GM12892 (cell line): ENCODE results near the gene ATG101.

Experiments used
- DNase-seq: peaks from one replicate; pipeline ENCODE4 v3.0.0; 2011; ENCODE audit not compliant: insufficient read length
- FAIRE-seq: peaks from 2 replicates; lab custom pipeline; 2011; peaks lifted over from hg19 to GRCh38; lab: Jason Lieb, UNC
- POLR2A ChIP-seq: IDR thresholded peaks from 2 replicates; pipeline ENCODE4 v1.6.1; 2011; ENCODE audit warnings: low read depth, low read length, control low read depth
- POLR2AphosphoS5 ChIP-seq: IDR thresholded peaks from 2 replicates; pipeline ENCODE4 v1.6.1; 2011; ENCODE audit warnings: low read depth, low read length, control low read depth
- TAF1 ChIP-seq: IDR thresholded peaks from 2 replicates; pipeline ENCODE4 v1.6.1; 2011; ENCODE audit warnings: low read depth, mild to moderate bottlenecking, control low read depth, low read length, borderline replicate concordance

ATG101 gene

DNA sequence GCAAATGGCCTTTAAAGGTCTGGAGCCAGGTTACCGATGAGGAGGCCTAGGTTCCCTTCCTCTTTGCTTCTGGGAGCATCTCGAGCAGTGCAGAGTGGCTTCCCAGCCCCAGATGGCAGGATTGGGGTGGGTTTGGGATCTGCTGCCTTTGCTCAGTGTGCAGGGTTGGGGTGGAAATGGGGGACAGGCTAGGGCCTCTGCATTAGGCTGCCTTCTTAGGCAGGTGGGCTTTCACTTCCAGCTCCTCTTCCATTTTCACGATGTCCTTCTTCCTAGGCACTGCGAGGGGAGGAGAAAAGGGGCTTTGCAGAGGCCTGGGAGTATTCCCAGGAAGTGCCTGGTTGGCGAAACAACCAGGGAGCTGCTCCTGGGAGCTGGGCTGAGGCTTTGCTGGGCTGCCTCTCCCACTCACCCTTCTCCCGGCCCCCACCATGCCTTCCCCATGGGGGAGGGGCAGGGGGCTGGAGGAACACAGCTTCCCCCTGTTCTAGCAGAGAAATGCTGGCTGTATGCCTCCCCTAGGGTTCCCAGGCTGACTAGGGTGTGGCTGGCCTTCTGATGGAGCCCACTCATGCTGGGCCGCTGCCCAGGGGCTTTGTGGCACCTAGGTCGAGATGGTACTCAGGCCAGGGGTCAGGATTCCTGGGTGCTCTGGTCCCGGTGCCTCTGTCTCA is 16.1 kb upstream of the ATG101 start:
- FAIRE-seq (no peak), DNase-seq (no peak)
- TF ChIP-seq TAF1 (no peak), POLR2A (no peak), POLR2AphosphoS5 (no peak)

DNA sequence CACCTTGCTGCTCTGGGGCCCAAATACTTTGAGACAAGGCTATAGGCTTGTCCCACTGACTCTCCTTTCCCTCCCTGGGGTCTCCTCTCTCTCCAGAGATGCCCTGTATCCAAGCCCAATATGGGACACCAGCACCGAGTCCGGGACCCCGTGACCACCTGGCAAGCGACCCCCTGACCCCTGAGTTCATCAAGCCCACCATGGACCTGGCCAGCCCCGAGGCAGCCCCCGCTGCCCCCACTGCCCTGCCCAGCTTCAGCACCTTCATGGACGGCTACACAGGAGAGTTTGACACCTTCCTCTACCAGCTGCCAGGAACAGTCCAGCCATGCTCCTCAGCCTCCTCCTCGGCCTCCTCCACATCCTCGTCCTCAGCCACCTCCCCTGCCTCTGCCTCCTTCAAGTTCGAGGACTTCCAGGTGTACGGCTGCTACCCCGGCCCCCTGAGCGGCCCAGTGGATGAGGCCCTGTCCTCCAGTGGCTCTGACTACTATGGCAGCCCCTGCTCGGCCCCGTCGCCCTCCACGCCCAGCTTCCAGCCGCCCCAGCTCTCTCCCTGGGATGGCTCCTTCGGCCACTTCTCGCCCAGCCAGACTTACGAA is 15.4 kb upstream of the ATG101 start:
- FAIRE-seq, result no peak
- TF ChIP-seq POLR2A, result no peak
- no peak for TF ChIP-seq TAF1
- TF ChIP-seq POLR2AphosphoS5, result no peak
- no peak for DNase-seq

DNA sequence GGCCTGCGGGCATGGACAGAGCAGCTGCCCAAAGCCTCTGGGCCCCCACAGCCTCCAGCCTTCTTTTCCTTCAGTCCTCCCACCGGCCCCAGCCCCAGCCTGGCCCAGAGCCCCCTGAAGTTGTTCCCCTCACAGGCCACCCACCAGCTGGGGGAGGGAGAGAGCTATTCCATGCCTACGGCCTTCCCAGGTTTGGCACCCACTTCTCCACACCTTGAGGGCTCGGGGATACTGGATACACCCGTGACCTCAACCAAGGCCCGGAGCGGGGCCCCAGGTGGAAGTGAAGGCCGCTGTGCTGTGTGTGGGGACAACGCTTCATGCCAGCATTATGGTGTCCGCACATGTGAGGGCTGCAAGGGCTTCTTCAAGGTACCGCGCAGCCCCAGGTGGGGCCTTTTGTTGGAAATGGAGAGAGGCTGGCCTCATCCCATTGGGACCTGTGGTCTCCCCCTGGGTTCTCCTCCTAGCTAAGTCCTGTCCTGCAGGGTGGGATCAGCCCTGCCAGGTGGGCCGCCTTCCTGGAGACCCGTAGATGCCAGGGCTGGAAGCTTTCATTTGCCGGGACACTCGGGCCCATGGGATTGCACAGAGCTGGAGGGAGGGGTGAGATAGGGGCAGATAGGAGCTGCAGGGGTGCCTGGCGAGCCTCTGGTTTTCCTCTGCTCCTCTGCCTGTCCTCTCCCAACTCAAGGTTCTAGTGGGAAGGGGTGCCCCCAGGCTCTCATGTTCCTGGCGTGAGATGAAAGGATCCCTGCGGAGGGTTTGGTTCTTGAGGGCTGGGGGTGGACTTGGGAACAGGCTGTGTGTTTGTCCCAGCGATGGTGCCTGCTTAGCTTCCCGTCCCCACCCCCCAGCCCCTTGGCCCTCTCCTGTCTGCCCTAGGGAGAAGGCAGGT is 14.7 kb upstream of the ATG101 start:
- no peak for FAIRE-seq
- no peak for DNase-seq
- TF ChIP-seq POLR2A (no peak), POLR2AphosphoS5 (no peak), TAF1 (no peak)

DNA sequence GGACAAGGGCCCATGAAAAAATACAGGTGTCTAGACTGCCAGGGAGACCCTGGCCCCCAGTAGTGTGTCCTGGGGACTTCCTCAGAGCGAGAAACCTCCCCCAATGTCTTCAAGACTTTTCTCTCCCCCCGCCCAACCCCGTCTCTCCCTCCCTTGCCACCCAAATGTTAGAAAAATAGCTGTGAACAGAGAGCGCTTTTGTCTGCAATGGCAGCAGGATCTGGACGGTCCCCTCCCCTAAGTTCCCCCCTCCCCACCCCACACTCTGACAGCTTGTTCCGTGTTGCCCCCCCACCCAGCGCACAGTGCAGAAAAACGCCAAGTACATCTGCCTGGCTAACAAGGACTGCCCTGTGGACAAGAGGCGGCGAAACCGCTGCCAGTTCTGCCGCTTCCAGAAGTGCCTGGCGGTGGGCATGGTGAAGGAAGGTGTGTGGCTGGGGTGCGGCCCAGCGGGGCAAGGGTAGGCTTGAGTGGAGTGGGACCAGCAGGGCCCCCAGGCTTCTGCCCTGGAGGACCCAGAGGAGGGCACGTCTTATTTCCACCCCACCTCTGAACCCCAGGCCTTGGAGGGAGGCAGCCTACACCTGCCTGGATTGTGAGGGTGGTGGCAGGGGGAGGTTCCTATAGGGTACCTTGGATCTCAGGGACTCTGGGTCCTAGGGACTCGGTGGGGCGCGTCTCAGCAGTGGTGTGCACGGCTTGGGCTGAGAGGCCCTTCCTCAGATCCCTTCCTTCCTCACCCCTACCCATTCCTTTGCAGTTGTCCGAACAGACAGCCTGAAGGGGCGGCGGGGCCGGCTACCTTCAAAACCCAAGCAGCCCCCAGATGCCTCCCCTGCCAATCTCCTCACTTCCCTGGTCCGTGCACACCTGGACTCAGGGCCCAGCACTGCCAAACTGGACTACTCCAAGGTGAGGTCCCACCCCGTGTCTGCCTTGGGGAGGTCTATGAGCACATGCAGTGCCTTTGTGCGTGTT is 13.8 kb upstream of the ATG101 start:
- no peak for FAIRE-seq

DNA sequence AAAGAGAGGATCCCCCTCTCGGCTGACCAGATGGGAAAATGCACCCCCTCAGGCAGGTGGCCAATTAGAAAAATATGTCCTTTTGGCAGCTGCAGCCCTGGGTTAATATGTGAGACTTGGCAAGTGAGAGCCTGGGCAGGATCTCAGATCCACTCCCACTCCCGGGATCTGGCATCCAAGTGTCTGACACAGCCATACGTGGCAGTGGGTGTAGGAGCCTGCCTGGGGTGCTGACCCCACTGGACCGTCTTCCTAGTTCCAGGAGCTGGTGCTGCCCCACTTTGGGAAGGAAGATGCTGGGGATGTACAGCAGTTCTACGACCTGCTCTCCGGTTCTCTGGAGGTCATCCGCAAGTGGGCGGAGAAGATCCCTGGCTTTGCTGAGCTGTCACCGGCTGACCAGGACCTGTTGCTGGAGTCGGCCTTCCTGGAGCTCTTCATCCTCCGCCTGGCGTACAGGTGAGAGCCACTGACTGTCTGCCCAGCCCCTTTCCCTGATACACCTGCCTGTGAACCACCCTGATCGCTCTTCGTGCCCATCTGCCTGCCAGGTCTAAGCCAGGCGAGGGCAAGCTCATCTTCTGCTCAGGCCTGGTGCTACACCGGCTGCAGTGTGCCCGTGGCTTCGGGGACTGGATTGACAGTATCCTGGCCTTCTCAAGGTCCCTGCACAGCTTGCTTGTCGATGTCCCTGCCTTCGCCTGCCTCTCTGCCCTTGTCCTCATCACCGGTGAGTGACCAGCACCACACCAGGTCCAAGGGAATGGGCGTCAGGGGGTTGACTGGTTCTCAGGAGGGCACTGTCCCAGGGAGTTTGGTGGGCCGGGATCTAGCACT is 12.8 kb upstream of the ATG101 start:
- no peak for TF ChIP-seq TAF1
- TF ChIP-seq POLR2AphosphoS5, result no peak
- FAIRE-seq (no peak), DNase-seq (no peak)

More for the DNA sequence above, 13.8 kb upstream of the ATG101 start:
- no peak for TF ChIP-seq POLR2A
- TF ChIP-seq TAF1, result no peak
- no peak for TF ChIP-seq POLR2AphosphoS5
- no peak for DNase-seq

DNA sequence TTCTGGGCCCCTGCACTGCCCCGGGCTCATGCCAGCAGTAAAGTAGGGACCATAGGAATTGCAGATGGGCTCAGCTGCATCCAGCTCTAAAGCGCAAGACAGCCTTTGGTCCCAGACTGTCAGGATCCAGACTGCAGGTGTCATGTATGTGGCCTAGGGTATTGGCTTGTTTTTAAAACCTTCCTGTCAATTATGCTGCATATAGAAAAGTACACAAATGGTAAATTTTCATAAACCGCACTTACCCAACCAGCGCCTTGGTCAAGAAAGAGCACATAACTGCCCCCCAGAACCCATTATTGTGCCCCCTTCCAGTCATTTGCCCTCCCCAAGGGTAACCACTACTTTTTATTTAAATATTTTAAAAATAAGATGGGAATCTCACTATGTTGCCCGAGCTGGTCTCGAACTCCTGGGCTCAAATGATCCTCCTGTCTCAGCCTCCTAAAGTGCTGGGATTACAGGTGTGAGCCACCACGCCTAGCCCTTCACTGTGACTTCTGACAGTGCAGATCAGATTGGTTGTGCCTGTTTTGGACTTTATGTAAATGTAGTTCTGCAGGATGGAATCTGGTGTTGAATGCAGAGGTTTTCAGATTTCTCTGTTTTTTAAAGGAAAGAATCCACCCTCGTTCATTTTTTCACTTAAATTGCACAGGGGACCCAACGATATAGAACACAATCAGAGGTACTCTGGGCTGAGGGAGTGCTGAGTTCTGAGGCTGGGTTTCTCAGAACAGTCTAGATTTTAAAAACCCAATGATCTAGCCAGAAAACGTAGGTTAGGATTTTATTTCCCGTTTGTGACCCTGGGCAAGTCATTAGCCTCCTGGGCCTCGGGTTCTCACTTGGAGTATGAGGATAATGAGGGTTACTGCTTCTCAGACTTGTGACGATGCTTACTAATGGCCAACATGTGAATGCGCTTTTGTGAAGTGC is 11.9 kb upstream of the ATG101 start:
- no peak for FAIRE-seq

DNA sequence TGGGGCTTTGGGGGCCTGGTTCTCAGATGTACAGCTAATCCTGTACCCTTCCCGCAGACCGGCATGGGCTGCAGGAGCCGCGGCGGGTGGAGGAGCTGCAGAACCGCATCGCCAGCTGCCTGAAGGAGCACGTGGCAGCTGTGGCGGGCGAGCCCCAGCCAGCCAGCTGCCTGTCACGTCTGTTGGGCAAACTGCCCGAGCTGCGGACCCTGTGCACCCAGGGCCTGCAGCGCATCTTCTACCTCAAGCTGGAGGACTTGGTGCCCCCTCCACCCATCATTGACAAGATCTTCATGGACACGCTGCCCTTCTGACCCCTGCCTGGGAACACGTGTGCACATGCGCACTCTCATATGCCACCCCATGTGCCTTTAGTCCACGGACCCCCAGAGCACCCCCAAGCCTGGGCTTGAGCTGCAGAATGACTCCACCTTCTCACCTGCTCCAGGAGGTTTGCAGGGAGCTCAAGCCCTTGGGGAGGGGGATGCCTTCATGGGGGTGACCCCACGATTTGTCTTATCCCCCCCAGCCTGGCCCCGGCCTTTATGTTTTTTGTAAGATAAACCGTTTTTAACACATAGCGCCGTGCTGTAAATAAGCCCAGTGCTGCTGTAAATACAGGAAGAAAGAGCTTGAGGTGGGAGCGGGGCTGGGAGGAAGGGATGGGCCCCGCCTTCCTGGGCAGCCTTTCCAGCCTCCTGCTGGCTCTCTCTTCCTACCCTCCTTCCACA is 11.0 kb upstream of the ATG101 start:
- DNase-seq, result no peak
- no peak for FAIRE-seq
- TF ChIP-seq TAF1 (no peak), POLR2AphosphoS5 (no peak), POLR2A (no peak)

More for the DNA sequence above, 11.9 kb upstream of the ATG101 start:
- DNase-seq, result no peak
- TF ChIP-seq POLR2A (no peak), POLR2AphosphoS5 (no peak), TAF1 (no peak)

DNA sequence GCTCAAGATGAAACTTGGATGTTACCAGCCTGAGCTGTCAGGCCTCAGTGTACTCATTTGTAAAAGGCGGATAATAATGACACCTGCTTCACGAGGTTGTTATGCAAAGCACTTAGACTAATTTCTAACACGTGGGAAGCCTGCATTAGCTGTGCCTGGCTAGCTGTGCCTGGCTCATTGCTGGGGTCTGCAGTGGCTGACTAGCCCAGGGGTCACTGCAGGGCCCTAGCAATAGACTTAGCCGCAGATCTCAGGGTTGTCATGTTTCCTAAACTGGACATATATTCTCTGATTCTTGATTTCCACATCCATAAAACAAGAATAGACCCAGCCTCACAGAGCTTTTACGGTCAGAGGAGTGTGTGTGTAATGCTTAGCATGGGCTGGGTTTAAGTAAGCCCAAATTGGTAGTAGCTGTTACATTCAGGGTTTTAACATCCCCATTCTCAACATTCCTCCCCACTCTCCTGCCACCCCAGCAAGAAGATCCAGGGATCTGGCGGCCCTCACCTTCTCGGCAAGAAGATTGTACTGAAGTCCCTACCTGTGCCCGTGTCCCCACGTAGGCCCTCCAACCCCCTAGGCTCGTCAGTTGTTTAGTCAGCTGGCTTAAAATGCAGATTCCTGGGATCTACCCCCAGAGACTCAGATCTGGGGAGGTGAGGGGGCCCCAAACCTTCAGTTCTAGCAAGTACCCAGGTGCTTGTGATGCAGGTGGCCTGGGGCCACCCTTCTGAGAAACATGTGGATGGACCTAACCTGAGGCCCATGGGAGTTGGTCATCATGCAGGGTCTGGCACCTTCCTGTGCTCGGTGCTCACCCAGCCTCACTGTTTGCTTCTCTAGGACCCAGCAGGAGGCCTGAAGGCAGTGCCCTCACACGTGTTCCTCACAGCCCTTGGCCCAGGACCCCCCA is 9.9 kb upstream of the ATG101 start:
- DNase-seq, result no peak
- no peak; the same call in 1 of the 2 replicates for TF ChIP-seq POLR2AphosphoS5
- no peak for TF ChIP-seq POLR2A
- no peak for TF ChIP-seq TAF1
- no peak for FAIRE-seq
